HL-60 (cell line): ENCODE data around the gene IL9R.

Source experiments
- DNase-seq, 2 experiments: peaks; one replicate each; pipeline ENCODE4 v3.0.0-alpha.2; 2010 to 2020; ENCODE audit warnings: low read depth in 1 of 2, low spot score in 1 of 2
- H3K27ac ChIP-seq: fragments of 250-450 bp; sonication (Bioruptor Pico); replicated peaks from 2 replicates; pipeline ENCODE4 v1.5.1; 2020; ENCODE audit warnings: mild to moderate bottlenecking, moderate library complexity
- H3K27me3 ChIP-seq: fragments of 250-450 bp; sonication (Bioruptor Pico); 2 replicates; pipeline ENCODE4 v1.5.1; 2021; ENCODE audit warnings: mild to moderate bottlenecking, moderate library complexity; ENCODE audit not compliant: insufficient read depth, poor library complexity, severe bottlenecking
- H3K4me3 ChIP-seq: replicated peaks from 2 replicates; pipeline ENCODE4 v1.5.1; 2011; ENCODE audit warnings: mild to moderate bottlenecking, control low read depth, low read length; ENCODE audit not compliant: insufficient read depth
- GABPA ChIP-seq: IDR thresholded peaks from 2 replicates; pipeline ENCODE4 v1.6.1; 2012; ENCODE audit warnings: low read depth
- POLR2AphosphoS5 ChIP-seq: IDR thresholded peaks from 2 replicates; pipeline ENCODE4 v1.6.1; 2012; ENCODE audit warnings: low read depth
- REST ChIP-seq: IDR thresholded peaks from 2 replicates; pipeline ENCODE4 v1.6.1; 2012; ENCODE audit warnings: low read depth; ENCODE audit not compliant: insufficient replicate concordance
- SPI1 ChIP-seq: IDR thresholded peaks from 2 replicates; pipeline ENCODE4 v1.6.1; 2012; ENCODE audit warnings: low read depth, mild to moderate bottlenecking, borderline replicate concordance
- TF ChIP-seq, protein P1 (sequence below): IDR thresholded peaks from one replicate; pipeline ENCODE4 v1.5.1; 2011; ENCODE audit warnings: low read length, control low read depth, inconsistent platforms; ENCODE audit not compliant: insufficient read depth

The IL9R gene

DNA sequence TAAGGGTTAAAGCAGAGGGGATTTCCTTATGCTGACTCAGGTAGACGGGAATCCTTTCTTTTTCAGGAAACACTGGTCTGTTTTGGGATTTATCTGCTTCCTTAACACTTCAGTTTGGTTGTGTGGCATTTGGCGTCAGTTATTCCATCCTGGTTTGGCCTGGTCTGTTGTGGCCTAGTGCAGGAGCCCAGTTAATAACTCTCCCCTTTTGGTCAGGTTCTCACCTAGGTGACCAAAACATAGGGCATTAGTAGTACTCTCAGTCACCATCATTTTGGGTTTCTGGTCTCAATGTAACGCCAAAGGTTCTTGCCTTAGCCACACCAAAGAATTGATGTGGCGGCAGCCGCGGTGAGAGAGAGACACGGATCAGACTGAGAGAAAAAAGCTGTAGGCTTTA, 39.7 kb upstream of the IL9R start:
- DNase-seq: no peak
- Histone ChIP-seq H3K27ac (no peak overlapping the region), H3K4me3 (no peak overlapping the region), H3K27me3 (no peaks in the 10 kb centered on the region)
- TF ChIP-seq, protein P1, sequence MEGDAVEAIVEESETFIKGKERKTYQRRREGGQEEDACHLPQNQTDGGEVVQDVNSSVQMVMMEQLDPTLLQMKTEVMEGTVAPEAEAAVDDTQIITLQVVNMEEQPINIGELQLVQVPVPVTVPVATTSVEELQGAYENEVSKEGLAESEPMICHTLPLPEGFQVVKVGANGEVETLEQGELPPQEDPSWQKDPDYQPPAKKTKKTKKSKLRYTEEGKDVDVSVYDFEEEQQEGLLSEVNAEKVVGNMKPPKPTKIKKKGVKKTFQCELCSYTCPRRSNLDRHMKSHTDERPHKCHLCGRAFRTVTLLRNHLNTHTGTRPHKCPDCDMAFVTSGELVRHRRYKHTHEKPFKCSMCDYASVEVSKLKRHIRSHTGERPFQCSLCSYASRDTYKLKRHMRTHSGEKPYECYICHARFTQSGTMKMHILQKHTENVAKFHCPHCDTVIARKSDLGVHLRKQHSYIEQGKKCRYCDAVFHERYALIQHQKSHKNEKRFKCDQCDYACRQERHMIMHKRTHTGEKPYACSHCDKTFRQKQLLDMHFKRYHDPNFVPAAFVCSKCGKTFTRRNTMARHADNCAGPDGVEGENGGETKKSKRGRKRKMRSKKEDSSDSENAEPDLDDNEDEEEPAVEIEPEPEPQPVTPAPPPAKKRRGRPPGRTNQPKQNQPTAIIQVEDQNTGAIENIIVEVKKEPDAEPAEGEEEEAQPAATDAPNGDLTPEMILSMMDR: no peak
- TF ChIP-seq SPI1: no peak
- no peak for TF ChIP-seq REST
- TF ChIP-seq POLR2AphosphoS5: no peak
- no peak for TF ChIP-seq GABPA

- H3K27me3 ChIP-seq: no peaks in the 10 kb centered on the region
- H3K27ac ChIP-seq: no peak overlapping the region
- TF ChIP-seq GABPA: no peak
- H3K4me3 ChIP-seq: no peak overlapping the region
- no peak for DNase-seq
These were observed 38.4 kb upstream of the IL9R start for GRCh38 chrX:155959018-155959587.

GRCh38 chrX:155962906-155963305, 34.6 kb upstream of the IL9R start:
- DNase-seq: no peak
- TF ChIP-seq, protein P1: no peak
- TF ChIP-seq POLR2AphosphoS5: no peak
- Histone ChIP-seq H3K27me3 (no peaks in the 10 kb centered on the region), H3K4me3 (no peak overlapping the region), H3K27ac (no peak overlapping the region)

DNA sequence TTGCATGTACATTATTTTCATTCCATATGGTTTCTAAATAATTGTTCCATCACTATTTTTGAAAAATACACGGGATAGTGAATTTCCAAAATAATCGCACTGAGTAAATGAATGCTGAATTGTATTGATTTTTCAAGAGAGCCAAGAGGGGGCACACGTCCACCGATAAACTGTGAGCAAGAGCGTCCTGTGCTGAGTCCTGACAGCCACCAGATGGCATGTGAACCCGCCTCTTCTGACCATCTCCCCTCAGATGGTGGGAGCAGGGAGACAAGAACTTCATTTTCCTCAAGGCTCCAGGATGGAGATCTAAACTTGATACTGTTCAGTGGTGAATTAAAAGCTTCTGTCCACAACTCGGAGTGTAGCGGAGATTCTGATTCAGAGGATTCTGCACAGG, 30.6 kb upstream of the IL9R start:
- TF ChIP-seq POLR2AphosphoS5 (no peak), SPI1 (no peak)
- TF ChIP-seq, protein P1: peak; percentile 35
- H3K4me3 ChIP-seq: no peak overlapping the region
- H3K27ac ChIP-seq: no peak overlapping the region
- DNase-seq: peak; percentile 36 to 48
- H3K27me3 ChIP-seq: no peaks in the 10 kb centered on the region

GRCh38 chrX:155967653-155968325, 29.7 kb upstream of the IL9R start:
- DNase-seq: no peak
- TF ChIP-seq, protein P1: no peak
- TF ChIP-seq GABPA: no peak
- TF ChIP-seq REST: no peak
- TF ChIP-seq SPI1: no peak
- no peak for TF ChIP-seq POLR2AphosphoS5
- H3K4me3 ChIP-seq: no peak overlapping the region
- no peak overlapping the region for H3K27ac ChIP-seq
- no peaks in the 10 kb centered on the region for H3K27me3 ChIP-seq
